T-helper 1 cell treated with Interleukin-12 subunit alpha and Interleukin-12 subunit beta and Interleukin-4 antibody, amounts not matched to agents 30 μg/mL and 1 μg/mL, for 36 hours (primary cell): ENCODE data around the gene ADSS1.
"Not testable (repeated sequence)": the region's sequence is repeated elsewhere in the genome, so short reads cannot be mapped to it uniquely, and the experiment has no call there.

ENCODE experiments used
- H3K27ac Mint-ChIP-seq: one replicate; pipeline ENCODE4 v1.8.0; 2021; ENCODE audit warnings: mild to moderate bottlenecking, mixed read lengths
- H3K27me3 Mint-ChIP-seq: one replicate; pipeline ENCODE4 v1.8.0; 2021; ENCODE audit warnings: low read depth, mixed read lengths
- H3K36me3 Mint-ChIP-seq: one replicate; pipeline ENCODE4 v1.8.0; 2021; ENCODE audit warnings: low read depth, mixed read lengths
- H3K4me1 Mint-ChIP-seq: one replicate; pipeline ENCODE4 v1.8.0; 2021; ENCODE audit warnings: low read depth, mixed read lengths
- H3K4me3 Mint-ChIP-seq: one replicate; pipeline ENCODE4 v1.8.0; 2021; ENCODE audit warnings: mild to moderate bottlenecking, moderate library complexity, mixed read lengths
- H3K9me3 Mint-ChIP-seq: one replicate; pipeline ENCODE4 v1.8.0; 2021; ENCODE audit warnings: mixed read lengths

ADSS1 gene

DNA sequence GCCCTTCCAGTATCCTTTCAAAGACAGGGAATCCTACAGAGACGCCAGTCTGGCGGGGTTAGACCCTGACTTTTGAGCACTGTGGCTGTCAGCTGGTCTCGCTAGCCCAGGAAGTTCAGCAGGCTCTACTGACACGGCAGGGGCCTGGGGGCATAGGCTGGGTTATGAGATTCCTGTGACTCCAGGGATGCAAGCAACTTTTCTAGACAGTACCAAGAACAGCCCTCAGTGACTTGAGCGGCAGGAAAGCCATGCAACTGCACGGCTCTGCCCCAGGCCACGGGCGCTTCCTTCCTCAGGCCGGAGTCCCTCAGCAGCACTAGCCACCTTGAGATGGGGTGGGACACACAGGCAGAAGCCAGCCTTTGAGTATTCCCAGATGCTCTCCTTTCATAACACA, 23.8 kb downstream of the ADSS1 start:
- H3K27ac Mint-ChIP-seq, result no peak overlapping the region
- H3K4me3 Mint-ChIP-seq, result no peak overlapping the region
- no peaks in the 10 kb centered on the region for H3K36me3 Mint-ChIP-seq
- no peaks in the 10 kb centered on the region for H3K4me1 Mint-ChIP-seq
- no peaks in the 10 kb centered on the region for H3K27me3 Mint-ChIP-seq
- H3K9me3 Mint-ChIP-seq, result no peaks in the 10 kb centered on the region

DNA sequence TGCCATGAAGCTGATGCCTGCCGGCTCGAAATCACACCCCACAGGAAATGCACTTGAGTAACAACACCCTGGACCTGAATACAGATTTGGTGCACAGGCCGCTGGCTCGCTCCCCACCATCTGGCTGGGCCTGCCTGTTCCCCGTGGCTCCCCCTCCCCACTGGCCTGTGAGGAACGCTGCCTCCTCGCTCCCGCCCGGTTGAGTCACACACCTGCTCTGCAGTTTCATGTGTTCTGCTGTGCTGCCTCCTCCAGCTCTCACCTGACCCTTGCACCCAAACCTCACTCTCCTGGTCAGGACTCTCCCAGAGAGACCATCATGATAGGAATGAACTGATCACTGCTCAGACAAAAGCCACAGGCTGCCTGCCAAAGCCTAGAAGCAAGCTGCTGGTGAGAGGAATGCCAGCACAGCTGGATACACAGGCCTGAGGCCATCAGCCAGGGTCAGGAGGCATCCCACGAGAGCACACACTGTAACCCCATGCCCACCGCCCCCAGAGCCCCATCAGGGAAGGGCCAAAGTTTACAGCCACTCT, 25.2 kb downstream of the ADSS1 start:
- peaks cover 2% of the 10 kb centered on the region for H3K36me3 Mint-ChIP-seq
- no peak overlapping the region for H3K4me3 Mint-ChIP-seq
- no peaks in the 10 kb centered on the region for H3K27me3 Mint-ChIP-seq
- H3K27ac Mint-ChIP-seq, result no peak overlapping the region
- no peaks in the 10 kb centered on the region for H3K9me3 Mint-ChIP-seq
- peaks cover 6% of the 10 kb centered on the region for H3K4me1 Mint-ChIP-seq

DNA sequence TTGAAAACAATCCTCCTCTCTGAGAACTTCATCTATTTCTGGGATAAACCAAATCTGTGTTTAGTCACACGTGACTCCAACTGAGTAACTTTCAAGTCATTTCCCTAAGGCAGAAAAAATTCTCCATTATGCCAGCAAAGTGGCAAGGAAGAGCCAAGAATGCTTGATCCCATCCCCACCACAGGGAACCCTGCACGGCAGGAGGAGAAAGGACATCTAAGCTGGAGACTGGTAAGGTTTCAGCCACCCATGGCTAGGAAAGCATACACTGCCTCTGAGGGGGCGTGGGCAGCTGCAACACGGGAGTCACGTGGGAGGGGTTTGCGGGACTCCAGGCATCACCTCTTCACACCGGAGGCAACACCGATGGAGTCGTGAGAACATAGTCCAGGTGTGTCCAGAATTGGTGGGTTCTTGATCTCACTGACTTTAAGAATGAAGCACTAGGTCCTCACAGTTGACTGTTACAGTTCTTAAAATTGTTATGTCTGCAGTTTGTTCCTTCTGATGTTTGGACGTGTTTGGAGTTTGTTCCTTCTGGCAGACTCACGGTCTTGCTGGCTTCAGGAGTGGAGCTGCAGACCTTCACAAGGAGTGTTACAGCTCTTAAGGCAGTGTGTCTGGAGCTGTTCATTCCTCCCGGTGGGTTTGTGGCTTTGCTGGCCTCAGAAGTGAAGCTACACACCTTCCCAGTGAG, 26.2 kb downstream of the ADSS1 start:
- Mint-ChIP-seq H3K27ac (no peak overlapping the region), H3K4me1 (peaks cover 12% of the 10 kb centered on the region), H3K4me3 (no peak overlapping the region)

DNA sequence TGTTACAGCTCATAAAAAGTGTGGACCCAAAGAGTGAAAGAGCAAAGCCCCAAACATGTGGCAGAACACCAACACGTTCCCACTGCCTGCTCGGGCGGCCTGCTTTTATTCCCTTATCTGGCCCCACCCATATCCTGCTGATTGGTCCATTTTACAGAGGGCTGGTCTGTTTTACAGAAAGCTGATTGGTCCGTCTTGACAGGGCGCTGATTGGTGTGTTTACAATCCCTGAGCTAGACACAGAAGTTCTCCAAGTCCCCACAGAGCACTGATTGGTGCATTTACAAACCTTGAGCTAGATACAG, 26.7 kb downstream of the ADSS1 start:
- not testable (repeated sequence) for H3K27me3 Mint-ChIP-seq
- peak overlapping the region; percentile 31 for H3K27ac Mint-ChIP-seq

More for the DNA sequence above, 26.2 kb downstream of the ADSS1 start:
- H3K36me3 Mint-ChIP-seq, result peaks cover 2% of the 10 kb centered on the region
- H3K27me3 Mint-ChIP-seq, result no peaks in the 10 kb centered on the region
- no peaks in the 10 kb centered on the region for H3K9me3 Mint-ChIP-seq

DNA sequence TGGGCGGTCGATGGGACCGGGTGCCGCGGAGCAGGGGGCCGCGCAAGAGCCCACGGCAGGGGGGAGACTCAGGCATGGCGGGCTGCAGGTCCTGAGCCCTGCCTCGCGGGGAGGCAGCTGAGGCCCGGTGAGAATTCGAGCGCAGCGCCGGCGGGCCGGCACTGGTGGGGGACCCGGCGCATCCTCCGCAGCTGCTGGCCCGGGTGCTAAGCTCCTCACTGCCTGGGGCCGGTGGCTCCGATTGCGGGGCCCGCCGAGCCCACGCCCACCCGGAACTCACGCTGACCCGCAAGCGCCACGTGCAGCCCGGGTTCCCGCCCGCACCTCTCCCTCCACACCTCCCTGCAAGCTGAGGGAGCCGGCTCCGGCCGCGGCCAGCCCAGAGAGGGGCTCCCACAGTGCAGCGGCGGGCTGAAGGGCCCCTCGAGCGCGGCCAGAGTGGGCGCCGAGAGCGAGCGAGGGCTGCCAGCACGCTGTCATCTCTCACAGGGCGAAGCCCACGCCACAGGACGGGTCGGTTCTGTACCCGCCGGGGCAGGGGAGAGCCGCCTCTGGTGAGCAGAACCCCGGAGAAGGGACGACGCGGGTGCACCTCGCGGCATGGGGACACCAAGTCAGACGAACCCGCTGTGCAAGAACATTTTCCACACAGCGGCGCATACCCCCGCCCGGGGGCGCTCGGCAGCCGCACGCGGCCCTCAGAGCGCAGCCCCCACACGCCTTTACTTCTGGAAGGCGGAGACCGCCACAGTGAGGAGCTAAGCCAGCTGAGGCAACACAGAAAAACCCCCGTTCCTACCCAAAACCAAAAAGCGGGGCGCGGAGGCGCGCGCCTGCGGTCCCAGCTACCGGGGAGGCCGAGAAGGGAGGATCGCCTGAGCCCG, 27.8 kb downstream of the ADSS1 start:
- H3K27ac Mint-ChIP-seq, result peak overlapping the region; percentile 89
- peaks cover 4% of the 10 kb centered on the region for H3K36me3 Mint-ChIP-seq
- H3K9me3 Mint-ChIP-seq, result no peaks in the 10 kb centered on the region
- no peaks in the 10 kb centered on the region for H3K27me3 Mint-ChIP-seq
- H3K4me3 Mint-ChIP-seq, result peak overlapping the region; percentile 88
- peaks cover 19% of the 10 kb centered on the region for H3K4me1 Mint-ChIP-seq

More for the DNA sequence above, 26.7 kb downstream of the ADSS1 start:
- H3K4me1 Mint-ChIP-seq, result peaks cover 15% of the 10 kb centered on the region
- H3K9me3 Mint-ChIP-seq, H3K4me3 Mint-ChIP-seq, H3K36me3 Mint-ChIP-seq: not testable (repeated sequence)

DNA sequence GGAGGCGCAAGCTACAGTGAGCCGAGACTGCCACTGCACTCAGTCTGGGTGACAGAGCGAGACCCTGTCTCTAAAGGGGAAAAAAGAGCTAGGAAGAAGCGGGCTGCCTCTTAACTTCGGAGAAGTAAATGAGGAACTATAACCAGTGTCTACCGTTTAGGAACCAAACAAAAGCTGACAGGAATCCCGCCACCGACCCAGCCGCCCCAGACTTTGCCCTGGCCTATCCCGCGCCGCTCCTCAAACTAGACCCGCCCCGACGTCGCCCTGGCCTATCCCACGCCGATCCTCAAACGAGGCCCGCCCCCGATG, 28.4 kb downstream of the ADSS1 start:
- Mint-ChIP-seq H3K27me3 (no peaks in the 10 kb centered on the region), H3K27ac (peak overlapping the region; percentile 89), H3K4me1 (peaks cover 24% of the 10 kb centered on the region), H3K36me3 (peaks cover 8% of the 10 kb centered on the region), H3K4me3 (peak overlapping the region; percentile 88), H3K9me3 (no peaks in the 10 kb centered on the region)

DNA sequence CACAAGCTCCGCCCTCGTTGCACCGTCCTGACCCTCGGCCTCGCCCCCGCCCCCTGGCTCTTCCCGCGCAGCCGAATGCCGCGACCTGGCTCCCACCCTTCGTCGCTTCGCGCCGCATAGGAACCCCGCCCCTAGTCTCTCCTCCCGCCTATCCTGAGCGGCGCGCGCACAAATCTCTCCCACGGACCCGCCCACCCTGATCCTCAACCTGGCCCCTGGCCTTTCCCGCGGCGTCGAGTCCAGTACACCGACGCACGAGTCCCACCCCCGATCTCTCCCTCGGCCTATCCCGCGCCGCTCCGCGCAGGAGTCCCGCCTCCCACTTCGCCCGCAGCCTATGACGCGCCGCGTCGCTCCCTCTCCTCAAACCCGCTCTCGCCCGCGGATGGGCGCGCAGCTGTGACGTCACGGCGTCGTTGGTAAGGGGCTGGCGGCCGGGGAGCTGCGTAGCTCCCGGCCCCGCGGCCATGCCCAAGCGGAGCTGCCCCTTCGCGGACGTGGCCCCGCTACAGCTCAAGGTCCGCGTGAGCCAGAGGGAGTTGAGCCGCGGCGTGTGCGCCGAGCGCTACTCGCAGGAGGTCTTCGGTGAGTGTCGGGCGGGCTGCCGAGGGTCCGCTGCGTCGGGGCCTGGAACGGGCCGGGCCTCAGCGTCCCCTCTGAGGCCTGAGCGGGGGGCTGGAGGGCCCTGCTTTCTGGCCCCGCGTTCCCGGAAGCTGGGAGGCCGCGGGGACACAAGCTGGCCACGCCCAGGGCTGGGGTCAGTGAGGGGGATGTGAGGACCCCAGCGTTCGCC, 28.9 kb downstream of the ADSS1 start, which contains the start of gene SIVA1:
Gene SIVA1, plus strand, starts transcription at position 413 of the 793 bp plus-strand sequence. Its CDS starts 55 bp downstream, at position 468.
- H3K27ac Mint-ChIP-seq, result peak within 1 kb of the TSS; percentile 89
- H3K9me3 Mint-ChIP-seq, result no peaks in the 10 kb centered on the region
- peaks cover 8% of the 10 kb centered on the region for H3K36me3 Mint-ChIP-seq
- H3K4me3 Mint-ChIP-seq, result peak within 1 kb of the TSS; percentile 88
- H3K27me3 Mint-ChIP-seq, result no peaks in the 10 kb centered on the region
- H3K4me1 Mint-ChIP-seq, result peaks cover 24% of the 10 kb centered on the region

DNA sequence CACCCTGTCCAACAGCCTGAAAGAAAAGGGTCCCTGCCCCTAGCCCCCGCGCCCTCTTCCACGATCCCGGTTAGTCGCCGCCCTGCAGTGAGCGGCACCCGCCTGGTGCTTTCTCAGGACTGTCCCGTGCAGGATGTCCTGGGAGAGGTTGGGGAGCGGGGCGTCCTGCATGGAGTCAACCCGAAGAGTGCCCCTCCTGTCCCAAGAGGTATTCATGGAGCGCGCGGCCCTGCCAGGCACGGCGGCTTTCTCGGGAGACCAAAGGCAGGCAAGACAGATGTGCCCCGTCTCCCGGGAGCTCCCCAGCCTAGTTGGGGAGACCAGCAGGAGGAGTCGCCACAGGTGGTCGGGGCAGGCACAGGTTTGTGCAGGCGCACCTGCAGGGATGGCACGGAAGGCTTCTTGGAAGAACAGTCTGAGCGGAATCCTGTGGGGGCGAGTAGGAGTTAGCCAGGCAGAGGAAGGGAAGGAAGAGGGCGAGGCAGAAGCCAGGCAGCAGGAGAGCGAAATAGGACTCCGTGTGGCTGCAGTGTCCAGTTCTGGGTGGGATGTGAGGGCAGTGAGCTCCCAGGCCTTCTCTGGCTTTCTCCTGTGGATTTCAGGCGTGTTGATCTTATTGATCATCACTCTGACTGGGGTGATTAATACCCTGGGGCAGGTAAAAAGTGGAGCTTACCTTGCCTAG, 29.6 kb downstream of the ADSS1 start:
- peaks cover 24% of the 10 kb centered on the region for H3K4me1 Mint-ChIP-seq

DNA sequence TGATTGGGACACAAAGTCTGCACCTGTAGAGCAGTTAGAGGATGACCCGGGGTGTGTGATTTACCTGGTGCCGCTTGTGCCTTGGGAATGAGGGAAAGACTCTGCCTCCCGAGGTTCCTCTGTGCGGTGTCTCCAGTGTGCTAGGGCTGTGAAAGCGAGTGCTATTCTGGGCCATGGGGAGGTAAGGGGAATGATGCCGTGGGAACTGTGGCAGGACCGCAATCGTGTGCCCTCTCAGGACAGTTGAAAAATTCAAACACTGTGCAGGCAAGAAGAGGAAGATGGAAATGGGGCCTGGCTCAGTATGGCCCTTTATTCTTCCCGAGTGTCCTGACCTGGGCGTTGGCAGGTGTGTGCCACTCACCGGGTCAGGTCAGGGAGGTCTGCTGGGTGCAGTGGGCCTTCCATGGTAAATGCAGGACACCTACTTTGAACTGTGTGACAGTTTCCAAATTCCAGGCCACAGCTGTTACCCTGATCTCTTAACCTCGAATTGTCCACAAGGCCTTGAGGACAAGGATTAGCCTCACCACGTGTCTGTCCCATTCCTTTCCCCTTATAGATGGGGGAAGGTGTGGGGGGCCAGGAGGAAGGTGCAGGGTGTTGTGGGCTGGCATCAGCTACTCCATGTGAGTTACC, 30.3 kb downstream of the ADSS1 start:
- peak overlapping the region; percentile 88 for H3K4me3 Mint-ChIP-seq
- H3K4me1 Mint-ChIP-seq, result peaks cover 24% of the 10 kb centered on the region
- H3K9me3 Mint-ChIP-seq, result no peaks in the 10 kb centered on the region
- H3K36me3 Mint-ChIP-seq, result peaks cover 8% of the 10 kb centered on the region
- no peaks in the 10 kb centered on the region for H3K27me3 Mint-ChIP-seq
- peak overlapping the region; percentile 84 for H3K27ac Mint-ChIP-seq

More for the DNA sequence above, 29.6 kb downstream of the ADSS1 start:
- peaks cover 8% of the 10 kb centered on the region for H3K36me3 Mint-ChIP-seq
- H3K27me3 Mint-ChIP-seq, result no peaks in the 10 kb centered on the region
- H3K27ac Mint-ChIP-seq, result peak overlapping the region; percentile 84
- H3K9me3 Mint-ChIP-seq, result no peaks in the 10 kb centered on the region
- peak overlapping the region; percentile 88 for H3K4me3 Mint-ChIP-seq

DNA sequence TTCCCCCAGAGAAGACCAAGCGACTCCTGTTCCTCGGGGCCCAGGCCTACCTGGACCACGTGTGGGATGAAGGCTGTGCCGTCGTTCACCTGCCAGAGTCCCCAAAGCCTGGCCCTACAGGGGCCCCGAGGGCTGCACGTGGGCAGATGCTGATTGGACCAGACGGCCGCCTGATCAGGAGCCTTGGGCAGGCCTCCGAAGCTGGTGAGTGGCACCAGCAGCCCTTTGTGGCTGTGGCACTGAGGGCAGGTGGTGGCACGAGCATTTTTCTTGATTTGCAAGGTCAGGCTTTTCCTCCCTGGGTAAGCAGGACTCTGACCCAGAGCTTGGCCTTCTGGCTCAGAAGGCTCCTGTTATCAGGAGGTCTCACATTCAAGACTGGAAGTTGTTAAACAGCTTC, 31.6 kb downstream of the ADSS1 start:
- Mint-ChIP-seq H3K9me3 (no peaks in the 10 kb centered on the region), H3K4me3 (no peak overlapping the region), H3K36me3 (peaks cover 8% of the 10 kb centered on the region), H3K27me3 (no peaks in the 10 kb centered on the region), H3K4me1 (peaks cover 24% of the 10 kb centered on the region), H3K27ac (no peak overlapping the region)

DNA sequence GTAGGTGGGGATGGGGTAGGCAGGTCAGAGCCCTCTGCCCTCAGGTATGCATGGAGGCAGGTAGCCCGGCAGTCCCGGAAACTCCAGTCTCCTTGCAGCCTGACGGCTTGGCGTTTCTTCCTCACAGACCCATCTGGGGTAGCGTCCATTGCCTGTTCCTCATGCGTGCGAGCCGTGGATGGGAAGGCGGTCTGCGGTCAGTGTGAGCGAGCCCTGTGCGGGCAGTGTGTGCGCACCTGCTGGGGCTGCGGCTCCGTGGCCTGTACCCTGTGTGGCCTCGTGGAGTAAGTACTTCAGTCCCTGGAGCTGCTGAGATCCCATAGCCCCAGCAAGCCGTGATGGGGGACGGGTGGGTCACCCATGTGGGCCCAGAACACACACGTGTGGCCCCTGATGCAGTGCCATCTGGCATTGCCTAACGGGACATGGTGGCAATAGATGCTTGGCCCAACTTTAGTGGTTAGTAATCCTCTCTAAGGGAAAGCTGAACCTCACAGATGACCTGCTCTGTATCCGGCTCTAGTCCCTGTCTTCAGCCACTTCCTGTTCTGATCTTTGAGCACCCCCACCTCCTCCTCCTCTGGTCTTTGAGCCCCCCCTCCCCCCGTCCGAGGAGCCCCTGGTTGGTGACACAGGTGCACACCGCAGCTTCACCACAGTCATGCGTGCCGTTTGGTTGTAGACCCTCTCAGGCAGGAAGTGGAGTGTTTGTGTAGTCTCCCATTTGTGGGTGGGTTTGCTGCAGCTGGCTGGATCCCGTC, 32.6 kb downstream of the ADSS1 start:
- Mint-ChIP-seq H3K4me1 (peaks cover 24% of the 10 kb centered on the region), H3K9me3 (no peaks in the 10 kb centered on the region)

DNA sequence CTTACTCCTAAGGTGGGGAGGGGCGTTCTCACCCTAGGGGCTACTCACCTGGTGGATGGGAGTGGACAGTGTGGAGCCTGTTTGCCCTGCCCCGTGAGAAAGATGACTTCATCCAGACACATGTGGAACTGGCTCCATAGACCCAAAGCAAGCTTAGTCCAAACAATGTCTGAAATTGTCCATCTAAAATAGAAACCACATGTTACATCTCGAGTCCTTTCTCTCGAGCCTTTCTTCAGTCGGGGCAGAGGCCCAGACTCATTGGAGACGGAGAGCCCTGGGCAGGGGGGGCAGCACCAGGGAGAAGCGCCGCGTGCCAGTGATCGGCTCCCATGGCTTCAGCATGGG, 33.2 kb downstream of the ADSS1 start:
- Mint-ChIP-seq H3K4me3 (no peak overlapping the region), H3K4me1 (peaks cover 24% of the 10 kb centered on the region), H3K27ac (peak overlapping the region; percentile 72), H3K27me3 (no peaks in the 10 kb centered on the region), H3K36me3 (peaks cover 11% of the 10 kb centered on the region), H3K9me3 (no peaks in the 10 kb centered on the region)

More for the DNA sequence above, 32.6 kb downstream of the ADSS1 start:
- Mint-ChIP-seq H3K36me3 (peaks cover 8% of the 10 kb centered on the region), H3K27ac (peak overlapping the region; percentile 72), H3K27me3 (no peaks in the 10 kb centered on the region), H3K4me3 (no peak overlapping the region)

DNA sequence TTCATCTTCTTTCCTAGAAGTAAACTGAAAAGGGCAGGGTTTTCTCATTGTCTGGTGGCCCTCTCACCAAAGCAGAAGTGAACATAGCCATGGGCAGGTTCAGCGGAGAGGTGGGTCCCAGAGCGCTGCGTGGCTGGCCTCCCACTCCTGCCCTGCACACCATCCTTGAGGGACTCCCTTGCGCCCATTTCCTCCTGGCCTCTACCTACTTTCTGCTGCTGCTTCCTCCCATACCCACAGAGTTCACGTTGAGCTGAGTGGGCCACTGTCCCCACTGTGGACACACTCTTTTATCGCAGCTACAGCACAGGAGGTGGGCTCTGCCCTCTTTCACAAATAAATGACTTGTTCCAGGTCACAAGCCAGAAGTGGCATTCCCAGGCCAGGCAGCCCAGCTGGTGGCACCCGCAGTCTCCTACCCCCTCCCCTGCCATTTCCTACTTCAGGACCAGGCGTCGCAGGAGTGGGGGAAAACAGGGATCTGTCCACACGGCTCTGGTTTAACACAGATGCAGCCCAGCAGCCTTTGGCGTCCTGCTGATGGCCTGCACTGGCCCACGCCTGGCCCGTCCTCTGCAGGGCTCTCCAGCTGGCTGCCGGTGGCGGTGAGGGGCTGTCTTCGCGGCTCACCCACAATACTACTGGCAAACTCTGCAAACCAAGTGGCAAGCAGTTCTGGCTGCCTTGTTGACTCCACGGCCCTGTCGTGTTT, 33.8 kb downstream of the ADSS1 start:
- Mint-ChIP-seq H3K27ac (no peak overlapping the region), H3K4me1 (peaks cover 24% of the 10 kb centered on the region), H3K36me3 (peaks cover 13% of the 10 kb centered on the region), H3K27me3 (no peaks in the 10 kb centered on the region), H3K4me3 (no peak overlapping the region), H3K9me3 (no peaks in the 10 kb centered on the region)
